Activated CD4-positive, alpha-beta memory T cell treated with anti-CD3 and anti-CD28 coated beads, Interleukin-2, amount 10 ng/mL, durations not matched to agents 7 days and 5 days (primary cell): ENCODE measurements around the gene LDHAL6A. TPM values are rescaled to one million over a fixed set of nuclear protein-coding genes. Genes with fewer than 3 reads are reported as not detected.

Source experiments
- CTCF ChIA-PET: fragments of 350-600 bp; sonication (Branson Sonifier 250); formaldehyde crosslinking; loops from one replicate; lab custom pipeline; 2021; ENCODE audit warnings: antibody characterized with exemption, inconsistent platforms; lab: Charles Lee
- POLR2A ChIA-PET: fragments of 350-600 bp; sonication (Branson Sonifier 250); formaldehyde crosslinking; loops from one replicate; lab custom pipeline; 2021; ENCODE audit warnings: antibody characterized with exemption; lab: Charles Lee
- DNase-seq: peaks from one replicate; pipeline ENCODE4 v3.0.0-alpha.2; 2020
- H3K27ac Mint-ChIP-seq: one replicate; pipeline ENCODE4 v1.8.0; 2021; ENCODE audit warnings: mild to moderate bottlenecking, mixed read lengths
- H3K27me3 Mint-ChIP-seq: one replicate; pipeline ENCODE4 v1.8.0; 2021; ENCODE audit warnings: mixed read lengths
- H3K36me3 Mint-ChIP-seq: one replicate; pipeline ENCODE4 v1.8.0; 2021; ENCODE audit warnings: low read depth, mixed read lengths
- H3K4me1 Mint-ChIP-seq: one replicate; pipeline ENCODE4 v1.8.0; 2021; ENCODE audit warnings: mixed read lengths
- H3K4me3 Mint-ChIP-seq: one replicate; pipeline ENCODE4 v1.8.0; 2021; ENCODE audit warnings: mild to moderate bottlenecking, mixed read lengths
- H3K9me3 Mint-ChIP-seq: one replicate; pipeline ENCODE4 v1.8.0; 2021; ENCODE audit warnings: mixed read lengths
- total RNA-seq, 2 experiments: library from RNA; stranded (reverse); gene quantifications; one replicate each; pipeline ENCODE4 v1.2.3, GENCODE V29; 2021

LDHAL6A gene
- total RNA-seq, 2 experiments from 2014 or later = not detected

GRCh38 chr11:18527512-18527911 is 71.9 kb downstream of the LDHAL6A start:
- ChIA-PET POLR2A (interaction anchor here (0.6 to 4.0 kb wide), 37 partner anchors 9 to 422 kb away, joined by 3 to 99 read pairs (median 5); partner anchors contain the start of genes GTF2H1, HPS5, LDHA and SAAL1), CTCF (interaction anchor here (0.9 to 3.8 kb wide), 11 partner anchors 13 to 284 kb away, joined by 3 to 20 read pairs (median 4); partner anchors contain the start of gene SPTY2D1)
- Mint-ChIP-seq H3K27ac (peak overlapping the region; percentile 100), H3K4me1 (peaks cover 43% of the 10 kb centered on the region), H3K9me3 (no peaks in the 10 kb centered on the region), H3K4me3 (peak overlapping the region; percentile 99), H3K36me3 (peaks cover 27% of the 10 kb centered on the region), H3K27me3 (no peaks in the 10 kb centered on the region)
- DNase-seq = no peak

Other genes with a start within 250 kb of the LDHAL6A start
- not detected for gene SAA4, start 219.1 kb upstream of the LDHAL6A start, total RNA-seq
- gene SAA2, start 207.2 kb upstream of the LDHAL6A start, total RNA-seq = under 1 TPM in 1 of 2 experiments, not detected in 1; 0.28 TPM
- not detected for gene SAA1, start 189.6 kb upstream of the LDHAL6A start, total RNA-seq
- gene HPS5, start 133.7 kb upstream of the LDHAL6A start, total RNA-seq = 10 to 100 TPM; 20.3 to 22.6 TPM
- gene GTF2H1, start 133.3 kb upstream of the LDHAL6A start, total RNA-seq = 10 to 100 TPM; 47.0 to 48.2 TPM
- gene LDHA, start 61.3 kb upstream of the LDHAL6A start, total RNA-seq = 100 to 1,000 TPM; 949 to 971 TPM
- not detected for gene LDHC, start 43.5 kb upstream of the LDHAL6A start, total RNA-seq
- 10 to 100 TPM; 40.4 to 44.2 TPM for gene TSG101, start 71.1 kb downstream of the LDHAL6A start, total RNA-seq
- 10 to 100 TPM; 23.3 to 26.1 TPM for gene UEVLD, start 132.9 kb downstream of the LDHAL6A start, total RNA-seq
- 1 to 10 TPM; 1.3 to 2.1 TPM for gene MISFA, start 143.9 kb downstream of the LDHAL6A start, total RNA-seq
- gene SPTY2D1, start 178.5 kb downstream of the LDHAL6A start, total RNA-seq = 10 to 100 TPM; 30.8 to 32.8 TPM
- 1 to 10 TPM; 1.8 to 2.4 TPM for gene TMEM86A, start 242.9 kb downstream of the LDHAL6A start, total RNA-seq